Stimulated activated CD4-positive, alpha-beta T cell treated with anti-CD3 and anti-CD28 coated beads, Interleukin-4, amount 100 ng/mL, for 4 hours (primary cell): ENCODE data around the gene EYA4.

Source experiments
- DNase-seq, 2 experiments: peaks; one replicate each; pipeline ENCODE4 v3.0.0-alpha.2; 2020

The EYA4 gene

DNA sequence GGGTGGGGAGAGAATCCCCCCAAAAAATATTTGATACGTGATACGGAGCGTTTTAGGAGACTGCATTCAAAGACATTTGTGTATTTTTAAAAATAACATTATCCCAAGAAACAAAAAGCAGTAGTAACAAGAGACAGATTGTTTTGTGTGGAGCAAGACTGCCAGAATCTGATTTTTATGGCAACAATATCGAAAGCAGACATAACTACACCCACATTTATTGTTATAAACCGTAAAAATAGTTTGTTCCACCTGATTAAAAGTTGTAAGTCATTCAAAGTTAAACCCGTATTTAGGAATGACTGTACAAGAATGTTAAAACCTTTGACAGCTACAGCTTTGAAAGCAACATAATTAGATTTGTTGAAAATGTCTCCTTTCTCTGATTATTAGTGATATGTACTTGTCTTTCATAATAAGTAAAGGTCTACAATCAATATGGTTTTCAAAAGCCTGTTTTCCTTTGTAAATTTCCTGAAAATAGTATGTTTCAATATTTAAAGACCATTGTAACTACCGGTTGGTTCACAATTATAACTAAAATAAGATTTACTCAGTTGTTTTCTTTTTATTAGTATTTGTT lies 2.7 kb downstream of the EYA4 start:
- no peak for DNase-seq

DNA sequence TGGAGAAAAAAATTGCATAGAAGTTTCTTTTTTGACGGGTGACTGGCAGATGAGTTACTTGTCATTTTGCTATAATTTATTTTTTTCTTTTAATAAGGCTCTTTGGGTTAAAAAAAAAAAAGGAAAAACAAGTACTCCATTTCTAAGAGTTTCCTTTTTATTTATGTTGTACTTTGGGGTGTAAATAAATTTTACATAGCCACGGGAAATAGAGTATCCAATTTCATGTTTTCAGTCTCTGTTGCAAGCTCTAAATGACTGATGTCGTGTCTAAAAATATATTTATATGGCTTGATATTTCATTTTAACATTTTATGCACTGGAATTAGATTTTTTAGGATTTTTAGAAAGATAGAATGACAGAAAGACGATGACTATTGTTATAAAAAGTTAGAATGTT lies 3.4 kb downstream of the EYA4 start:
- no peak for DNase-seq

DNA sequence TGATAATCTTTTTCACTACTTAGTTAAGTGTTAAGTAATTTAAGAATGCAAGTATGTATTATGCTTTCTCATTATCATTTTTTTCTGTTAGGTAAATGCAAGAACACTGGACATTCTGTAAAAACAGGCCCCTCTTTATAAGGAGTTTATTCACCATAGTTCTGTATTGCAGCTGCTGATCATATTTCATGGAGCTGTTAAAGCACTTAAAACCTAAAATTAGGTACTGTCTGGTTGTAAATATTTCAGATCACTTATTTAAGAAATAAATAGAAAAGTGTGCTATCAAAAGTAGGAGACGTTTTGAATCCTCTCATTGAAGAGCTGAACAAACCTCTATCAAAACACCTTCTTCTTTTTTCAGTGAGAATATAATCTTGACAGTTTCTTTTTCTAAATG lies 3.9 kb downstream of the EYA4 start:
- DNase-seq: no peak

DNA sequence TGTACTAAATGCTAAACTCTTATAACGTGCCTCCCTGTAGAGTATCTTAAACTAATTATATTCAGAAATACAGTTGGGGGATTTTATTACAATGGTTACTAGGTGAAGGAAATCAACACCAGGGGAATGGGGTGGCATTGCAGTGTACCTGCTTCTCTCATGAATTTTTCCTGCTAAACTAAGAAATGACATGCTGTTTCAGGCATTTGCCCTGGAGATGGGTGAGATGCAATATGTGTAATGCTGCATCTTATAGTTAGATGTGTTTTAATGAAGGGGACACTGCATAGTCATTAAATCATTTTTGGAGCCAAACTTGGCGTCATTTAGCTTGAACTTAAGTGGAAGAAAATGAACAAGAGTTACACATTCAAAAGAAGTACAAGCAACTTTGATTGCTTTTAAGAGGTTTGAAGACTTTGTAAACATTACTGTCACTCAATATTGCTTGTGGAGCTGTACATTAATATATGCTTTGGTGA lies 4.3 kb downstream of the EYA4 start:
- DNase-seq: no peak

DNA sequence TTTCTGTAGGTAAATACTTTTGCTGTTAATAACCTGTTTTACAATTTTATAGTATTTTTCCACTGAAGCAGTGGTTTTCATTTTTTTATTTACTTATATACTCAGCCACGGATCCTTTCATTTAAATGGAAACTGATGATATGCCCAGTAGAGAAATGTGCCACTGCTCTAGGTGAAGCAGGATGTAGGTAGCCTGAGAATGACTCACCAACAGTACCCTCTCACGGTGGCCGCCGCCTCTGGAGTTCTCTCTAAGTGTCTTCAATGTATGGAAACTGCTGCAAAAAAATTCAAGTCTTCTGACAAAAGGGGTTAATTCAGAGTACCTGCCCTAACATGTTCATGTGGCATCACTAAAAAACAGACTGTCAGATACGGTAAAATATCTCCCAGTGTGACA lies 6.4 kb downstream of the EYA4 start:
- DNase-seq: no peak

DNA sequence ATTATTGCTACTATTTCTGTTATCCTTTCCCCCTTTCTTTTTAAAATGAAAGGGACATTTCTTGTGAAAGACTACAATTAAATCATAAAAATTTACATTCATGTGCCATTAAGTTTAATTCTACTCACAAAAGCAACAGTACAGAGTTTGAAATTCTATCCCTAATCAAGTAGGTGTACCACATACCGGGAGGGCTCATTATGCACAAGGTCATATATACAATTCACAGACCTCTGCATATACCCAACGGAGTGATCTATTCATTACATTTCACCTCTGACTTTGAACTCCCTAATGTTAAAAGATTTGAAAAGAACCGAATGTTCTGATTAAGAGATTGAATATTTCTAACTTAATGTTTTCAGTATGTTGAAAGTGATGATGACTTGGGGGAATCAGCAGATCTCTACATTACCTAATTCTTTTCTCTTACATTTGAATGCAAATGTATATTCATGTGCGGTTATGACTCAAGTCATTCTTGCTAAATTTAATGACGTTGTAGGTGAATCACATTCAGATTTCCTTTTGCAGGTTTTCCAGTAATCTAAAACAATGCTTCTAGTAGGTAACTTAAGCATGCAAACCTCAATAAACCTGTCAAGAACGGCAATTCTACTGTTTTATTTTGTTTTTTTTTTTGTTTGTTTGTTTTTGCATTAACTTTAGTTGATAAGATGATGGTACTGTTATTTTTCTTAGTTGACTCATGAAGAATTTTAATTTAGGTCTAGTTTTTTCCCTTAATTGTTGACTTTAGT lies 7.3 kb downstream of the EYA4 start:
- DNase-seq: no peak

DNA sequence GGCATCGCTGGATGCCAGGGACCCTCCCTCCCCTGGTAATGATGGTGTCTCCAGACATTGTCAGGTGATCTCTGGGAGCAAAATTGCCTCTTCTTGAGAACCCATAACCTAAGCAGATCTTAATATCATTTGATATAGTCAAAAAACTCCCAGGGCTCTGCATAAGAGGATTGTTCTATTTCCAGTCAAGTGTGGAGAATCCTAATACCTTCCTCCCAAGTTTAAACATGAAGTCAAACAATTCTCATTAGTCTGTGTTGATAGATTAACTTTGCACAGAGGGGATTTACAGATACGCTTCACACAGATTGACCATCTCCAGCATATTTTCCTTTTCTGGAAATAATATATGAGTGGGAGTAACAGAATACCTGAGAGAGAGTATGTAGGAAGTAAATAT lies 10.5 kb downstream of the EYA4 start:
- no peak for DNase-seq

DNA sequence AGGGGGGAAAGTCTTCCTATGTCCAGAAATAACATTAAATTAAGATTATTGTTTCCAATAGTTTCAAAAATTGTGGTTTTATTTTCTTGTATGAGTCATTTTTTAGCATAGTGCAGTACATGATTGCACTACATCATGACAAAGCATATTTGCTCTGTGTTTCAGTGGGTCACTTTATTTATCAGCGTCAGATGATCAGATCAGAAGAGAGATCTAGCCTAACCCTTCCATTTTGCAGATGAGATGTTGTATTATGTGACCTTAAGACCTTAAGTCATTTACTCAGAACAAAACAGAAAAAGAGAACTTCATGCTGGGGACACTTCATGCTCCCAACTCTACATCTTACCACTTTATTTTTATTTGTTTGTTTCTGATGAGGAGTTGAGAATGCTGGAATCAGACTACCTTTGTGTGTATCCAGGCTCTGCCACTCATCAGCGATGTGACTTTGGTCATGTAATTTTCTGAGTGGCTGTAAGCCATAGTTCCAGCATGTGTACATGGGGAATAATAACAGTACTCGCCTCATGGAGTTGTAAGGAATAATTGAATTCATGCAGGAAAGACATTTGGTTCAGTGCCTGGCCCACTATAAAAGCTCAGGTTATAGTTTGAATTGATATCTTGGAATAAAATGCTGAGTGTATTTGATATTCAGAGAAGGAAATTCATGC lies 13.5 kb downstream of the EYA4 start:
- DNase-seq: no peak

DNA sequence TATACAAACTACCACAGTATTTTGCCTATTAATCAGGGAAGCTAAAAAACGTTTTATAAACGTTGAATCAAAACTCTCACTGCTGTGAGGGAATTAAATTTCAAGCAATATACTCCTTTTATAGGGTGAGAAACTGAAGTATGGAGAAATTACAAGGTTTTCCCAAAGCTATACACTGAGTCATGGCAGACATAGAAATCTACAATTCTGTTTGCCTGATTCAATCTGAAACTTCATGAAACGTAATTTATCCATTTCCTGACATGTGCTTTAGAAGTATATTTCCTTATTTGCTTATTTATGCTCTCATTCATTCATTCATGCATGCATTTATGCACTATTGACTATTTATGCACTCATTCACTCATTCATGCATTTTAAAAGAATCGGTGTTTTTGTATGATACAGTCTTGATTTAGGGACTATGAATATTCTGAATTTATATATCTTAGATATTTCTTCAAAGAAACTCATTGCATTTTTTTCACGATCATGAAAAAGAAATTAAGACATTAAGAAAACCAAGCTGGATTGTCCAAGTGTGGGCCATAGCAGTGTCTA lies 16.5 kb downstream of the EYA4 start:
- DNase-seq: no peak

DNA sequence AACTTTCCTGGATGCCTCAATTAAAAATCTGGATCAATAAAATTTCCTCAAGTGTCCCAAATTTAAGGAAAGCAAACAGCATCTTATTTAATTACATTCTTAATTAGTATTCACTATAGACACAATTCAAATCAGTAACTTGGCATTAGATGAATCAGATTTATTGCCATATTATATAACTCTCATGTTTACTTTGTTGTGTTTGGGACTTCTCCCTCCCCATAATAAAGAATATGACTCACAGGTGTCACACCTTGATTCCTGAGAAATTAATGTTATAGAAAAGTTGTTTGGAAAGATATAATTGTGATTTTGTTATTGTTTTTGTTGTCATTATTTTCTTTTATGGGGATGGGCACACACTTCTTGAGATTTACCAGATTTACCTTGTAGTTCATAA lies 18.4 kb downstream of the EYA4 start:
- no peak for DNase-seq

DNA sequence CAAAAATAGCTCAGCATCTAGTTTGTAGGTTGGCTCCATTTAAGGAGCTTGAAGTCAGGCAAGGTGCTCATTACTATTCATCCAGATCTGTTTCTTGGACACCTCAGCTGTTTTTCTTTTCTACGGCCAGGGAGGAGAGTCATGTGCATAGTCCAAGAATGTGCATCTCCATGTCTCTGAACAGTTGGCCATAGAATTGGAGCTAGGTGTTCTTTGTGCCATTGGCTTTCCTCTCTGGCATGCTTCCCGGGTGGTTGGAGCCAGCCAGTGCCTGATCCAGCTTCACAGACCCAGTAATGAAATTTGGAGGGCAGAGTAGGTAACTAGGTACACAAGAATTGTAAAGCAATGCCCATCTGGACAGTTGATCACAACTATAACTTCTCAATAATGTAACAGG lies 21.6 kb downstream of the EYA4 start:
- no peak for DNase-seq

DNA sequence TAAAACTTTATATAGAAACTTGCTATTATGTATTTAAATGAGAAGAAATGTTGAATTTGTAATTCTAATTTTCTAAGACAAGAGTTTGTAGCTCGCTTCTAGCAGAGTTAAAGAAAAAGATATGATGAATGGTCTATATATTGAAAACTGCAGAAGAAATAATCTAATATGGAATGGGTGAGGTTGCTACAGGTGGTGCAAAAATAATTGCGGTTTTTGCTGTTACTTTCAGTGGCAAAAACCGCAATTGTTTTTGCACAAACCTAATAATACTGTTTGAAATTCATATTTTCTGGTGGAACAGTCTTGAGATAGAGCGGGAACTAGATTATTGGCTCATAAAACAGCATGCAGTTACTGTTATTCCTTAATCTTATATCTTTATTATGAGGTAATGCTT lies 23.9 kb downstream of the EYA4 start:
- no peak for DNase-seq

DNA sequence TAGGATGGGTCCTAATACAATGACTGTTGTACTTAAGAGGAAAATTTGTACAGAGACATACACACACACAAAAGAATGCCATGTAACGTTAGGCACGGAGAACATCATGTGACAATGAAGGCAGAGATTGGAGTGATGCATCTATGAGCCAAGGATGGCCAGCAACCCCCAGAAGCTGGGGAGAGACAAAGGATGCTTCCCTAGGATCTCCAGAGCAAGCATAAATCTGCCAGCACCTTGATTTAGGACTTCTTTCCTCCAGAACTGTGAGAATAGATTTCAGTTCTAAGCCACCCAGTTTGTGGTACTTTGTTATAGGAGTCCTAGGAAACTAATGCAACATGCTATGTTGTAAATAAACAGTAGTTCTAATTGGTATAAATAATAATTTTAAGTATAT lies 25.0 kb downstream of the EYA4 start:
- no peak for DNase-seq

DNA sequence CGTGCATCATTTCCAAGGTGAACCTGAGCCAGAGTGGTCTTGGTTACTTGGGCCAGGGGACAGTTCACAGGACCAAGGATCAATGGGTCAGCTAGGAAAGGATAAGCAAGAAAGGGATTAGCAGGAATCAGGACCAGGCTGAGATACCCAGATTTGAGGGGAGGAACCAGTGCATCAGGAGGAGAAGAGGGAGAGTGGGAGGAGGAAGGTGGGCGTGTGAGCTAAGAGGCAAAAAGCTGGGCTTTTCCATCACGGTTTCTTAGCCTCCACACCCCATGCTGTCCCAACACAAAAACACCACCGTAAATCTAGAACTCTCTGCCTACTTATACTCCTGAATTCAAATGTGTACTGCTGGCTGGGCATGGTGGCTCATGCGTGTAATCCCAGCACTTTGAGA lies 27.5 kb downstream of the EYA4 start:
- no peak for DNase-seq

DNA sequence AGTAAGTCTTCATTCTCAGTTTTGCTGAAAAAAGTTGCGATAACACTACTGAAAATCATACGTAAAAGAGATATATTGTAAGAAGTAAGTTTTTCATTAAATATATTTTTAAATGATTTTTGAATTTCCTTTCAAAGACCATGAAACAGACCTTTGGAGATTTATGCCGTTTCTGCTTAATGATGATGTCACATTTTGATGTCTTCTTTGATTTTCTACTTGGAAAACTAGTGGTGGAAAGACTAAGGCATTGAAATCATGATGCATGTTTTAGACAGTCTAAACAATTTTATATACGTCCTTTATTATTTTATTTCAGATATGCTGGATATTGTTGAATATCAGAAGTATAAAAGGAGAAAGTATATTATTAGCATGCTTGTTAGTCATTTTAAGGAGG lies 33.7 kb downstream of the EYA4 start:
- DNase-seq: no peak

DNA sequence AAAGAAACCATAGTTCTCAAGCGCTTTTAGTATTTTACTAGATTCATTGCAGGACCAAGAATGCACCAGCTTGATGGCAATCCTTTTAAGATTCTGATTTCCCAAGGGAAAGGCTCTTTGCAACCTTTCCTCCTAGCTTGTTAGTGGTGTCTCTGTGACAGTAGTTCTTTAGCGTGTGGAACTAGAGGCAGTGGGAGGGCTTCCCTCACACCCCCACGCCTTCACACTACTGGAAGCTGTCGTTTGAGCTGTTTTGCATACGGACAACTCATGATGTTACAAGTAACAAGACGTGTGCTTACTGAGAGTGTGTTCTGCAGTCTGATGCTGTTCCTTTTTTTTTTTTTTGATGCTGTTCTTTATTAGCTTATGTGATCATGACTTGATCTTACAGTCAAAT lies 34.1 kb downstream of the EYA4 start:
- DNase-seq: no peak

DNA sequence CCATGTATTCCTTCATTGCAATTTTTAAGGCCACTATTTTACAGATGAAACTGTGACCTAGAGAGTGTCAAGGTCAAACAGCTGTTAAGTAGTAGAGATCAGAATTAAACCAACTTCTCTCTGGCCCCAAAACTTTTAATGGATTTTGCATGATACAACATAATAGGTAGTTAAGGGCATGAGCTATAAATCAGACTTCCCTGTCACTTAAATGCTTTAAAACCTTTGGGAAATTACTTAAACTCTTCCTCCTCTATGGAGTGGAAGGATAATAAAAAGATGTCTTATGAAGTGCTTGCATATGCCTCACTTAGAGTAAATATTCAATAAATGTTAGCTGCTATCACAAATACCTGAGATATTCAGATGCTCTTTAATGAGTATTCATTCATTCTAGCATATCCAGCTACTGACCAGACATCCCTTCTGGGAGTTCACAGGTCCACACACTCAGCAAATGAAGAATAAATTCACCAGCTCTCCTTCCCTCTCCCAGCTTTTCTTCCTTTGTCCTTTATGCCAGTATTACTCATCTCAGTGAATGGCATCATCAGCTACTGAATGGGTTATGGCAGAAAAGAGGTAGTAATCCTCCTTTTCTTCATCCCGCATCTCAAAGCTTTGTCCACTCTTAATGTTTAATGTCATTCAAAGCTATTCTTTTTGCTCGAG lies 36.2 kb downstream of the EYA4 start:
- no peak for DNase-seq

DNA sequence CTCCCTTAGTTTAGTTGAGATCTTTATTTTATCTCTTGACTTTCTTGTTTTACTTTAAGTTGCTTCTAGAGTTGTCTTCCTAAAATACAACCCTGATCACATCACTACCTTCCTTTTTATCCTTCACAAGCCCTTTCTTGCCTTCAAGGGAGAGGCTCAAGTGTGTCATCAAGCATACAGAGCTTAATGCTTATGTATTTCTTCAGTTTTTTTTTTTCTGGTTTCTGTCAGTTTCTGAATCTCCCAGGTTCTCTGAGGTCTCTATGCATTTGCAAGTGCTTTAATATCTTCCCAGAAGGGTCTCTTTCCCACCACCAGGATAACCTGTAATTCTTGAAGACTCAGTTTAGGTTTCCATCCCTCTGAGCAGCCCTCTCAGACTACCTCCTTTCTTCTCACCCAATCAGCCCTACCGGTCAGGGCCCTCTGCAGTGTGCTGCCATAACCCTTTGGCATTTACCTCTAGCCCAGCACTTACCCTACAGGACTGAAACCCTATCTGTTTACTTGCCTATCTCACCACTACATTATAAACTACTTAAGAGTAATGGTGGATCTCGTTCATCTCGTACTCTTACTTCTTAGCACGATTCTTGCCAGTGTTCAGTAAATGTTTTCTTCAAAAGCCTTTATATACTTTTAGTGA lies 36.9 kb downstream of the EYA4 start:
- no peak for DNase-seq

DNA sequence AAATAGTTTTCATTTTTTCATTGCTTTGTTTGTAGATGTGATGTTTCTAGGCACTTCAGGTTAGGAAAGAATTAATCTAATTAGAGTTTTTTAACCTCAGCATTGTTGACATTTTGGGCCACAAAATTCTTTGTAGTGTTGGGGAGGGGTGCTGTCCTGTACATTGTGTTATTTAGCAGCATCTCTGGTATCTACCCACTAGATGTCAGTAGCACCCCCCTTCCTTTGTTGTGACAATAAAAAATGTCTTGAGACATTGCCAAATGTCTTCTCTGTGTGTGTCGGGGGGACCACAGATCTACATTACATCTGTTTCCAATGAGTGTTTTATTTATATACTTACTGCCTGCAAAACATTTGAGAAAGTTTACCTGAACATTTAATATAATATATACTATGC lies 45.6 kb downstream of the EYA4 start:
- DNase-seq: no peak

DNA sequence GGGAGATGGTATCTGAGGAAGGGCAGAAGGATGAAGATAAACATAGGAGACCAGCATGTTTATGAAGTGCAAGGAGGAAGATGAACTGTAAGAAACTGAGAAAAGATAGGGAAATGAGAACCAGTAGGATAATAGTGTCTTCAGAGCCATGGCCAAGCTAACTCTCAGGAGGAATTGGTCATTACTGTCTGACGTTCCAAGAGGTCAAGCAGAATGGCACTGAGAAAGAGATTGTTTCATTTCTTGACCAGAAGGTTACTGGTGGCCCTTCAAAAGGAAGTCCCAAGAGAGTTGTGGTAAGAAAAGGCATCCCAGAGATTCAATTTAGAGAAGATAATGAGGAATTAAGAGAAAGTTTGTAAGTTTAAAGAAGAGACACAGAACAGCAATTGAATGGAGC lies 47.5 kb downstream of the EYA4 start:
- no peak for DNase-seq

DNA sequence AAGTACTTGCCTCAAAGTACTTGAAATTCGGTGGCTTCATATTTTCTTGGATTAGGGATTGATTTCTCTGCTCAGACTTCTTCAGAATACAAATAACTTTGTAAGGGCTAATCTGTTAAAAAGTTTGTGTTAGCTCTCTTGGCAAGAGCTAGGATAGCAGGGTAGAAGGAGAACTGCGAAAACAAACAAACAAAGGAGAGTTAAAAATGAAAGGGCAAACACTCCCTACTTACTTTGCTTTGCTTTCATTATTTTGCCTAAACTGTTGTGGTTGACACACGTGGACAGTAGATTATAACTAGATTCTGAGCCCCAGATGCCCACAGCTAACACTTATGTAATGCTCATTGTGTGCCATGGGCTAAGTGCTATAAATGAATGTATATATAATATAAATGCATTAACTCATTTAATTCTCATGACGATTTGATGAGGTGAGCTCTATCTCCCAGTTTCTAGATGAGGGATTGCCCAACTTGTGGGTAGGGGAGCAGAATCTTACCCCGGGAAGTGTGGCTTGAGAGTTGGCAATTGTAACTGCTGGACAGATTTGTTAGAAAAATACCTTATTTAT lies 48.7 kb downstream of the EYA4 start:
- no peak for DNase-seq

DNA sequence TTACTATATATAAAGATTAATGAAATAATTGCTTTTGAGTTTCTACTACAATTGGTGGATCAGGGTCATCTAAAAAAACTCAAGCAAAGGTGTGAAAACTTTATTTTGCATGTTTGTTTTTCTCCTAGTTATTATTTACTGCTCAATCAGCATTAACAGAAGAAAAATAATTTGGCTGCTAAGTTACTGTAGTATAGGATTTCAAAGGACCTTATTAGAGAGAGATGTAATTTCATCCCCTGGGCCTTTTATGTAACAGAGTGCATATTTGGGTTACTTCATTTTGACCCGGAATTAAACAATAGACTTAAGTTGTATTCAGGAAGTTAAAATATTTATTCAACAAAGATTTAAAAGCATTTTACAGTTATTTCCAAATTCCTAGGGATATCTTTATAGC lies 49.8 kb downstream of the EYA4 start:
- DNase-seq: no peak

DNA sequence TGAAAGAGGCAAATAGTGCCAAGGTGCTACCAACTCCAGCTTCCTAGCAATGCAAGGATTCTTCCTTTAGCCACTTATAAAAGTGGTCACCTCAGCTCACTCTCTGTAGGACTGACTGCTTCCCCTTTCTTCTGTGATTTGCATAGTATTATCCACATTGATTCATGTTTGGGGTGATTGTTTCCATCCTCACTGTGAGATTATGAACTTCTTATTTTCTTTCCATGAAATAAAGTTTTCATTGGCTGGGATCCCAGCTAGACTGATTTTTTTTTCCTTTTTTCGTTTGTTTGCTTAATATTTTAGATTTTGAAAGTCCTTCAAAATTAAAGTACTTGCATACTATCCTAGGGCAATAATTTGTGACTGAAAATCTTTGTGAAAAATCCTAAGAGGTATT lies 50.5 kb downstream of the EYA4 start:
- DNase-seq: no peak
